Measurements from ENCODE around the gene PDE6D.

DNA sequence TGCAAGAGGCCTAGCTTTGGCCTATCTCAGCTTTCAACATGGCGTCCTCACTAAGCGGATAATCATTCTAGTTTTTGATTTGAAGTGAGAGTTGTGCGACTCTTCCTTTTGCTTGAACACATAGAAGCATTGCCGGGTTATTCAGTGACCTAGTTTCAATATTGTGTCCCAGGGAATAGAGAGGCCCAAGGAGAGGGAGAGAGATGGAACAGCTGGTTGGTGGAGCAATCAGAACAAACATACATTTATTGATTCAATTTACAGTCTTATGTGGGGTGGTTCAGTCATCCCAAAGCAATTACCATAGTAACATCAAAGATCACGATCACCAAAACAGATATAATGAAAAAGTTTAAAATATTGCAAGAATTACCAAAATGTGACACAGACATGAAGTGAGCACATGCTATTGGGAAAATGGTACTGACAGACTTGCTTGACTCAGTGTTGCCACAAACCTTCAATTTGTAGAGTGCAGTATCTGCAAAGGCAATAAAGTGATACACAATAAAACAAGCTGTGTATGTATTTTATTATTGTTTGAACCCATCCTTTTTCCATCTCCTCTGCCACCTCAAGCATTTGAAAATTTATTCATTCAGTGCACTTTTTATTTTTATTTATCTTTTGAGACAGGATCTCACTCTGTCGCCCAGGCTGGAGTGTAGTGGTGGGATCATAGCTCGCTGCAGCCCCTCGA, 35.4 kb upstream of the PDE6D start:
- TF ChIP-seq POLR2A (IDR thresholded peaks at IDR 0.05; ENCODE audit: low read depth, low read length) = no peak
- TF ChIP-seq TAF1 (IDR thresholded peaks at IDR 0.05; ENCODE audit: low read depth, low read length) = no peak
- TF ChIP-seq POU2F2 (IDR thresholded peaks at IDR 0.05; ENCODE audit: low read depth, low read length) = no peak
- no peak for TF ChIP-seq SPI1 (IDR thresholded peaks at IDR 0.05; ENCODE audit: low read depth, low read length)
- no peak for TF ChIP-seq POLR2AphosphoS5 (IDR thresholded peaks at IDR 0.05; ENCODE audit: low read depth, low read length)
- TF ChIP-seq PAX5 (IDR thresholded peaks at IDR 0.05; ENCODE audit: insufficient read depth, low read length, severe bottlenecking) = no peak

Data from GM12891 (cell line).